Right lobe of liver (tissue), 6 donors: ENCODE results near the gene MRPL49. TPM values are rescaled to one million over a fixed set of nuclear protein-coding genes. Genes with fewer than 3 reads are reported as not detected.

Experiments
- ATAC-seq, 4 donors: fragments of 200-7000 bp; cut with Tn5 transposase; one replicate each; pipeline ENCODE4 v1.9.1; 2020; ENCODE audit warnings: mild to moderate bottlenecking in 4 of 4, moderate library complexity in 4 of 4
- DNase-seq, 3 donors: peaks; one replicate each; pipeline ENCODE4 v3.0.0-alpha.2; 2020
- H3K27ac ChIP-seq, 3 donors: fragments of 200-600 bp; one replicate each; pipeline ENCODE4 v1.8.0; 2022
- H3K27me3 ChIP-seq, 2 donors: fragments of 200-600 bp; one replicate each; pipeline ENCODE4 v1.8.0; 2022
- H3K36me3 ChIP-seq, 4 donors: fragments of 200-600 bp; sonication (generic) in 1 of 4; one replicate each; pipeline versions ENCODE4 v1.5.1 to v1.8.0; 2017 to 2022; ENCODE audit warnings: control low read depth in 1 of 4
- H3K4me1 ChIP-seq, 4 donors: fragments of 200-600 bp; sonication (generic) in 1 of 4; one replicate each; pipeline versions ENCODE4 v1.5.1 to v1.8.0; 2017 to 2022; ENCODE audit warnings: control low read depth in 1 of 4
- H3K4me3 ChIP-seq, 3 donors: fragments of 200-600 bp; one replicate each; pipeline ENCODE4 v1.8.0; 2022
- H3K9me3 ChIP-seq, 4 donors: fragments of 200-600 bp; sonication (generic) in 1 of 4; one replicate each; pipeline versions ENCODE4 v1.5.1 to v1.8.0; 2017 to 2022; ENCODE audit warnings: control low read depth in 1 of 4
- CTCF ChIP-seq, 4 donors: fragments of 200-600 bp in 3 of 4; fragments of 450-650 bp in 1 of 4; IDR thresholded peaks; one replicate each; pipeline versions ENCODE4 v1.5.1 to v1.8.0; 2016 to 2022; ENCODE audit warnings: antibody characterized with exemption in 4 of 4, mild to moderate bottlenecking in 2 of 4
- POLR2A ChIP-seq: fragments of 450-650 bp; IDR thresholded peaks from one replicate; pipeline ENCODE4 v1.6.1; 2017; ENCODE audit warnings: antibody characterized with exemption, mild to moderate bottlenecking
- WGBS: methylation state at CpG from one replicate; pipeline ENCODE4 v1.1.6; 2018; ENCODE audit warnings: low coverage, low lambda C conversion rate; ENCODE audit not compliant: insufficient coverage; ENCODE audit errors: missing lambda C conversion rate; 5-methylcytosine and 5-hydroxymethylcytosine counted together
- intact Hi-C, 2 donors: fragments of 100-400 bp; cut with DNase I; formaldehyde crosslinking; loops; one replicate each; pipeline versions ENCODE4 v1.11.2 to v1.14.1; 2022
- total RNA-seq, 6 experiments: library from RNA; depleted of rRNA in 2 of 6; stranded (reverse); fragments of >200 nt in 2 of 6; fragmentation: NEBNext Ultra II Directional in 3 of 6; extraction: Animal tissue kit (Norgen Biotek cat#: 25700) in 3 of 6; gene quantifications; one replicate each; pipeline versions ENCODE4 v1.1.0 to v1.2.4, GENCODE V29; 2016 to 2023
- donor health status: DM: no; HTN: yes; CAD: no.
- donor health status: DM: no; HTN: no; CAD: no.
- donor health status: DM: no; HTN: no; CAD: no.
- donor health status: DM: no; HTN: yes; CAD: no.
- donor health status: DM: no; HTN: yes; CAD: no.

The MRPL49 gene
- total RNA-seq, 6 experiments from 2014 or later, result 26.3 to 51.7 (median 28.4) TPM

- H3K9me3 ChIP-seq, result no peaks in the 10 kb centered on the region
- ATAC-seq, result no peak
- intact Hi-C loops, result loop anchor here in 1 of 2 donors (10.0 kb wide), 1 partner anchor 123 kb away; no protein-coding TSS in a partner anchor
- H3K27me3 ChIP-seq, result no peaks in the 10 kb centered on the region
- TF ChIP-seq POLR2A, result no peak
- no peak for TF ChIP-seq CTCF (IDR thresholded peaks at IDR 0.05)
- H3K36me3 ChIP-seq, result peaks cover 11 to 61% (median 34%) of the 10 kb centered on the region in 4 donors
- H3K27ac ChIP-seq, result no peak overlapping the region
- H3K4me3 ChIP-seq, result no peak overlapping the region
- 51% methylated on average over 5 of the region's 6 CpGs for WGBS
- H3K4me1 ChIP-seq, result peaks cover 0 to 25% (median 11%) of the 10 kb centered on the region in 4 donors
- DNase-seq, result no peak
Measured at GRCh38 chr11:65131895-65132237, 9.7 kb downstream of the MRPL49 start.

GRCh38 chr11:65132238-65132987, 10.3 kb downstream of the MRPL49 start:
- intact Hi-C loops, result loop anchor here in 1 of 2 donors (10.0 kb wide), 1 partner anchor 122 kb away; no protein-coding TSS in a partner anchor
- DNase-seq (peak in 1 of 3 donors; percentile 39), ATAC-seq (no peak)
- H3K9me3 ChIP-seq, result no peaks in the 10 kb centered on the region
- H3K27me3 ChIP-seq, result no peaks in the 10 kb centered on the region
- TF ChIP-seq CTCF (IDR thresholded peaks at IDR 0.05) (no peak), POLR2A (no peak)
- peak overlapping the region in 1 of 3 donors; percentile 99 for H3K4me3 ChIP-seq
- H3K36me3 ChIP-seq, result peaks cover 11 to 56% (median 33%) of the 10 kb centered on the region in 4 donors
- H3K27ac ChIP-seq, result peak overlapping the region in 1 of 3 donors; percentile 96
- WGBS, result 43% methylated on average over 2 of the region's 10 CpGs
- peaks cover 0 to 25% (median 11%) of the 10 kb centered on the region in 4 donors for H3K4me1 ChIP-seq

GRCh38 chr11:65132988-65133700, 11.0 kb downstream of the MRPL49 start:
- H3K4me3 ChIP-seq, result peak overlapping the region; percentile 92 to 99 (median 99)
- peak; percentile 49 to 60 (median 50) for ATAC-seq
- peak; percentile 86 to 90 (median 90) for DNase-seq
- H3K9me3 ChIP-seq, result no peaks in the 10 kb centered on the region
- 46% methylated on average over 10 of the region's 18 CpGs for WGBS
- peak; percentile 50 for TF ChIP-seq POLR2A
- no peak for TF ChIP-seq CTCF (IDR thresholded peaks at IDR 0.05)
- no peaks in the 10 kb centered on the region for H3K27me3 ChIP-seq
- H3K36me3 ChIP-seq, result peaks cover 7 to 48% (median 30%) of the 10 kb centered on the region in 4 donors
- H3K4me1 ChIP-seq, result peaks cover 0 to 25% (median 11%) of the 10 kb centered on the region in 4 donors
- intact Hi-C loops, result loop anchor here in 1 of 2 donors (10.0 kb wide), 1 partner anchor 122 kb away; no protein-coding TSS in a partner anchor
- H3K27ac ChIP-seq, result peak overlapping the region in 2 of 3 donors; percentile 96 to 97

GRCh38 chr11:65133724-65134123, 11.6 kb downstream of the MRPL49 start:
- no peaks in the 10 kb centered on the region for H3K9me3 ChIP-seq
- peak overlapping the region; percentile 96 to 99 (median 97) for H3K27ac ChIP-seq
- intact Hi-C loops, result loop anchor here in 1 of 2 donors (10.0 kb wide), 1 partner anchor 121 kb away; no protein-coding TSS in a partner anchor
- DNase-seq (peak; percentile 40 to 79 (median 71)), ATAC-seq (peak in 2 of 4 donors; percentile 1 to 30)
- no peaks in the 10 kb centered on the region for H3K27me3 ChIP-seq
- peaks cover 7 to 43% (median 27%) of the 10 kb centered on the region in 4 donors for H3K36me3 ChIP-seq
- H3K4me3 ChIP-seq, result peak overlapping the region; percentile 92 to 99 (median 99)
- peaks cover 0 to 25% (median 11%) of the 10 kb centered on the region in 4 donors for H3K4me1 ChIP-seq
- TF ChIP-seq POLR2A (no peak), CTCF (IDR thresholded peaks at IDR 0.05) (no peak)
- WGBS, result 0% methylated on average over 9 of the region's 20 CpGs
